Small intestine (tissue), 7 donors: ENCODE results near the gene KCNT1. TPM values are rescaled to one million over a fixed set of nuclear protein-coding genes. Genes with fewer than 3 reads are reported as not detected.

Experiments
- DNase-seq, 2 donors: peaks; one replicate each; pipeline versions ENCODE4 v3.0.0 to v3.0.0-alpha.2; 2013
- FAIRE-seq: peaks from 2 replicates; lab custom pipeline; 2012; peaks lifted over from hg19 to GRCh38; lab: Jason Lieb, UNC
- H3K27ac ChIP-seq, 3 donors: one replicate each; pipeline ENCODE4 v1.5.1; 2013; ENCODE audit warnings: low read length in 2 of 3, mild to moderate bottlenecking in 2 of 3, control low read depth in 1 of 3, inconsistent platforms in 1 of 3, low read depth in 1 of 3, moderate library complexity in 1 of 3
- H3K27me3 ChIP-seq, 3 donors: one replicate each; pipeline ENCODE4 v1.6.1; 2013; ENCODE audit warnings: low read length in 3 of 3, inconsistent platforms in 1 of 3; ENCODE audit not compliant: control insufficient read depth in 3 of 3, insufficient read depth in 3 of 3
- H3K36me3 ChIP-seq, 3 donors: one replicate each; pipeline ENCODE4 v1.6.1; 2013; ENCODE audit warnings: low read length in 3 of 3, inconsistent platforms in 1 of 3, low read depth in 1 of 3, mild to moderate bottlenecking in 1 of 3, moderate library complexity in 1 of 3; ENCODE audit not compliant: control insufficient read depth in 3 of 3, insufficient read depth in 2 of 3
- H3K4me1 ChIP-seq, 3 donors: one replicate each; pipeline ENCODE4 v1.6.1; 2013; ENCODE audit warnings: low read length in 2 of 3, inconsistent platforms in 1 of 3, low read depth in 1 of 3, mild to moderate bottlenecking in 1 of 3, moderate library complexity in 1 of 3; ENCODE audit not compliant: control insufficient read depth in 3 of 3, insufficient read depth in 2 of 3
- H3K4me3 ChIP-seq, 3 donors: one replicate each; pipeline ENCODE4 v1.5.1; 2013; ENCODE audit warnings: low read length in 3 of 3, control low read depth in 1 of 3, inconsistent platforms in 1 of 3, low read depth in 1 of 3, mild to moderate bottlenecking in 1 of 3, moderate library complexity in 1 of 3
- H3K9me3 ChIP-seq, 2 donors: one replicate each; pipeline ENCODE4 v1.6.1; 2013; ENCODE audit warnings: low read depth in 1 of 2, low read length in 1 of 2; ENCODE audit not compliant: control insufficient read depth in 2 of 2, insufficient read depth in 1 of 2
- WGBS, 3 donors: extraction: QIAGEN DNeasy Blood & Tissue Kit; methylation state at CpG; one replicate each; pipeline ENCODE4 v1.1.7; 2013; 5-methylcytosine and 5-hydroxymethylcytosine counted together
- polyA plus RNA-seq, 4 donors: library from polyadenylated mRNA; stranded (reverse) in 3 of 4; unstranded in 1 of 4; fragments of 200-250 nt in 3 of 4; fragments of 120-200 nt in 1 of 4; gene quantifications; one replicate each; pipeline versions ENCODE4 v1.2.1 to v1.2.3, GENCODE V29; 2013
- donor health status: healthy with polysubstance abuse.
- donor health status: control.
- donor health status: control.
- donor health status: Bipolar disorder and iron deficiency.
- donor health status: healthy.

KCNT1 gene
- polyA plus RNA-seq, 4 donors: 0.22 to 0.25 TPM; not detected in 2

GRCh38 chr9:135692410-135692809 lies 9.6 kb upstream of the KCNT1 start:
- no peak for FAIRE-seq
- Histone ChIP-seq H3K36me3 (no peaks in the 10 kb centered on the region), H3K27me3 (no peaks in the 10 kb centered on the region), H3K27ac (no peak overlapping the region), H3K4me3 (no peak overlapping the region), H3K4me1 (no peaks in the 10 kb centered on the region), H3K9me3 (no peaks in the 10 kb centered on the region)
- WGBS, 3 donors: 69 to 81% (median 80%) methylated on average over 11 of the region's 11 CpGs
- DNase-seq: no peak

DNA sequence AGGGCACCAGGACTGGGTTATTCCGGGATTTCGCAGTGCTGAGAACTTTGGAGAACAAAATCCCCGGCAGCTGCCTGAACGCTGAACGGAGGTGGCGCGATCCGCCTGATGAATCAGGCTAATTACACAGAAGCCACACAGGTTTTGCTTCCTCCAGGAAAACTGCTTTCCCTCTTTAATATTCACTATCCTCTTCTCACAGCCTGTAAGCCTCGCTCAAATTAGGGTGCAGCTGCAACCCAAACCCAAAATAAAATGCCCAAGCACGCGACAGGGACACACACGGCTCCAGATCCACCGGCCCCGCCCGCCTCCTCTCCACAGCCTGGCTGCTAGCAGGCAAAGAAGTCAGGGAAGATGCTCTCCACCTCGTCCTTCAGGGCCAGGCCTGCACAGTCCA lies 8.7 kb upstream of the KCNT1 start:
- H3K27ac ChIP-seq: no peak overlapping the region
- 66 to 74% (median 72%) methylated on average over 16 of the region's 16 CpGs for WGBS, 3 donors
- no peaks in the 10 kb centered on the region for H3K36me3 ChIP-seq
- no peak overlapping the region for H3K4me3 ChIP-seq
- no peaks in the 10 kb centered on the region for H3K9me3 ChIP-seq
- FAIRE-seq (no peak), DNase-seq (no peak)
- H3K4me1 ChIP-seq: no peaks in the 10 kb centered on the region
- H3K27me3 ChIP-seq: no peaks in the 10 kb centered on the region

DNA sequence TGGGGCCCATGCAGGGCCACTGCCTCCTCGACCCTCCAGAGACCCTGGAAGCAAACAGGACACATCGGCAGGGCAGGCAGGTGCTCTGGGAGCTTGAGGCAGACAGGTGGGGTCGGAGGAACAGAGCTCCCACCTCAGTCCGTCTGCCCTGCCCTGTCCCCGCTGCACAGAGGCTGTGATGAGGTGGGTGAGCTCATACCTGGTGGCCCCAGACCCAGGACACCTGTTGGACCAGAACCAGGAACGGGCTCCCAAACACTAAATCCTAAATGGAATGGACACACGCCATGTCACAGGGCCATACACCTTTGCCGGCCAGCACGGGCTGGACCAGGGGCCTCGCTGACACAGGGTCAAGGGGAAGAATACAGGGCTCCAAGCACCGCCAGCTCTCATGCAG lies 8.2 kb upstream of the KCNT1 start:
- Histone ChIP-seq H3K4me1 (no peaks in the 10 kb centered on the region), H3K9me3 (no peaks in the 10 kb centered on the region), H3K4me3 (no peak overlapping the region), H3K36me3 (no peaks in the 10 kb centered on the region), H3K27me3 (no peaks in the 10 kb centered on the region), H3K27ac (no peak overlapping the region)
- 67 to 83% (median 71%) methylated on average over 11 of the region's 11 CpGs for WGBS, 3 donors
- no peak for DNase-seq
- FAIRE-seq: no peak

DNA sequence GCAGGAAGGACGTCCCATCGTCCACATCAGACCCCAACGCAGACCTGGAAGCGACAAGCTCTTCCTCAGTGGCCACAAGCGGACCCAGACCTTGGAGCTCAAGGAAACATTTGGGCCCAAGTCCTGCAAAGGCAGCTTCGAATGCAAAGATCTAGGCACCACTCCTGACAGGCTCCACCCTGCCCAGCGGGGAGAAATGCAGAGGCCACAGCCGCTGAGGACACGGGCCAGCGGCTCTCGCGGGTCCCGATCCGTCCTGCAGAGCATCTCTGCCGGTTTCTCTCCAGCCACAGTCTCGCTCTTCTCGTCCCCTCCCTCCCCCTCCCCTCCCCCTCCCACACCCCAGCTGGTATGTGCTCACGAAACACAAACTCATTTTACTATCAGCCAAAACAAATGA lies 7.6 kb upstream of the KCNT1 start:
- 50 to 56% (median 54%) methylated on average over 18 of the region's 18 CpGs for WGBS, 3 donors

DNA sequence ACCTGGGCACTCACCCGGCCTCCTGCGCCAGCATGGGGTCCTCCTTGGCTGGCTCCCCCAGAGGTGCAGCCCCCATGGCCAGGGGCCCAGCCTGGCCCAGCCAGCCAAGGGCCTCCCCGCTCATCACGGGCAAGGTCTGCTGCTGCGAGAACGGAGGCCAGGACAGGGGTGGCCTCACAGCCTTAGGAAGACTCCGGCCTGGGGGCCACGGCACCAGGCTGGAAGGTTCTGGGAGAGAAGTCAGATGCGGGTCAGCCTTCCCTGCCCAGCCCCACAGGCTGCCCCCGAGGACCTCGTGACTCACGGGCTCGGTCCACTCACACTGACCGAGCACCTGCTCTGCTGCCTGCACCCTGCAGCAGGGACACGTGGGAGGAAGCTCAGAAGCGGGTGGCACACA lies 6.9 kb upstream of the KCNT1 start:
- Histone ChIP-seq H3K36me3 (no peaks in the 10 kb centered on the region), H3K4me1 (no peaks in the 10 kb centered on the region), H3K9me3 (no peaks in the 10 kb centered on the region), H3K27me3 (no peaks in the 10 kb centered on the region), H3K4me3 (no peak overlapping the region), H3K27ac (no peak overlapping the region)
- FAIRE-seq (no peak), DNase-seq (no peak)
- 67 to 86% (median 77%) methylated on average over 15 to 16 of the region's 16 CpGs for WGBS, 3 donors

More for the DNA sequence above, 7.6 kb upstream of the KCNT1 start:
- FAIRE-seq: no peak
- no peak overlapping the region for H3K27ac ChIP-seq
- DNase-seq: no peak
- no peaks in the 10 kb centered on the region for H3K27me3 ChIP-seq
- H3K36me3 ChIP-seq: no peaks in the 10 kb centered on the region
- H3K4me3 ChIP-seq: no peak overlapping the region
- no peaks in the 10 kb centered on the region for H3K9me3 ChIP-seq
- no peaks in the 10 kb centered on the region for H3K4me1 ChIP-seq

DNA sequence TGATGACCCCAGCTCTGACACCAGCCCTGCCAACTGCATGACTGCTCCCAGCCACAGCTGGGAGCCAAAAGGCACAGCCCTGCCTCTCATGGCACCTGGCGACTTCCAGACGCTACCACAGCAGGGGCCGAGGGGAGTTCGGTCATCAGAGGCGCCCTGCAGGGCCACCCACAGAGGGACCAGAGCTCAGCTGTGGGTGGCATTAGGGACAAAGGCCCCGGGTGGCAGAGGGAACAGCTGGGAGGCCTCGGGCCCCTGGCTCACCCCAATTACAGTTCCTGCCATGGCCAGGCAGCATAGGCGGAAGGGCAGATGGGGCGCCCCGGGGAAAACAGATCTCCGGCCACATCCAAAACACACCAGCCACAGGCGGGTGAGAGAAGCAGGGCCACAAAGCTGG lies 6.3 kb upstream of the KCNT1 start:
- FAIRE-seq: no peak
- 71 to 83% (median 78%) methylated on average over 12 of the region's 12 CpGs for WGBS, 3 donors
- Histone ChIP-seq H3K4me1 (no peaks in the 10 kb centered on the region), H3K36me3 (no peaks in the 10 kb centered on the region), H3K4me3 (no peak overlapping the region), H3K27ac (no peak overlapping the region), H3K27me3 (no peaks in the 10 kb centered on the region), H3K9me3 (no peaks in the 10 kb centered on the region)
- DNase-seq: no peak

DNA sequence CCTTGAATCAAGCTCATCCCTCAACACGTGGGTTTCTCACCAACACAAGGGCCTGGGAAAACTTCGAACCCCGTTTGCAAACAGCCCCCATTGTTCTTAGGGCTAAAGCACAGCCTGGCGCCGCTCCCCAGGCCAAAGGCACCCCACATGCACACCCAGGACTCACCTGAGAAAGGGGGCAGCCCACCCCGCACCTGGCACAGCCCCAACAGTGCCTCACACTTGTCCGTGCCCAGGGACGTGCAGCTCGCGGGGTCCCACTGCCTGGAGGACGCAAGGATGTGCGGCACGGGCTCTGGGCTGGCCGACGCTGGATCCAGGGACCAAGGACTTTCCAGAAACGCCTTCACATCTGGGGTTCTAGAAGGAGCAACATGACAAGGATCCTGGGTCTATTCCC lies 5.5 kb upstream of the KCNT1 start:
- FAIRE-seq (no peak), DNase-seq (no peak)
- H3K27ac ChIP-seq: no peak overlapping the region
- no peaks in the 10 kb centered on the region for H3K27me3 ChIP-seq
- 59 to 78% (median 72%) methylated on average over 16 of the region's 16 CpGs for WGBS, 3 donors
- H3K4me1 ChIP-seq: no peaks in the 10 kb centered on the region
- H3K9me3 ChIP-seq: no peaks in the 10 kb centered on the region
- no peaks in the 10 kb centered on the region for H3K36me3 ChIP-seq
- no peak overlapping the region for H3K4me3 ChIP-seq

DNA sequence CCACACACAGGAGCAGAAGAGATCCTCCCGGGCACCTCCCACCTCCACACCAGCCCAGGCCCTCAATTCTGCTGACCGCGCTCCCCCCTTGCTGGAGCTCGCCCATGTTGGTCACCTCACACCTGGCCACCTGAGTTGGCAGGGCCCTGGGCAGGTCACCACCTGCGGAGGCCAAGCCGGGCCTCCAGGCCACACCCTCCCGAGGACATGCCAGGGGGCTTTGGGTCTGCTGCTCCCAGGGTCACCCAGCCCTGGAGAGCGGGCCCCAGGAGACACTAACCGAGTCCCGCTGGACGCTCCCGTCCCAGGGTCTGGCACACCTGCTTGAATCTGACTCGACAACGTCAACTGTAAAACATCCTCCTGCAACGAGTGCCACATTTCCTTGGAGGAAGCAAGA lies 4.8 kb upstream of the KCNT1 start:
- no peak for FAIRE-seq
- no peaks in the 10 kb centered on the region for H3K36me3 ChIP-seq
- H3K27me3 ChIP-seq: no peaks in the 10 kb centered on the region
- no peaks in the 10 kb centered on the region for H3K4me1 ChIP-seq
- no peak overlapping the region for H3K4me3 ChIP-seq
- no peaks in the 10 kb centered on the region for H3K9me3 ChIP-seq
- no peak overlapping the region for H3K27ac ChIP-seq
- DNase-seq: no peak
- 71 to 76% (median 72%) methylated on average over 15 of the region's 15 CpGs for WGBS, 3 donors

- H3K27me3 ChIP-seq: peaks cover 0 to 3% (median 0%) of the 10 kb centered on the region in 3 donors
- no peak for FAIRE-seq
- H3K4me3 ChIP-seq: no peak overlapping the region
- no peaks in the 10 kb centered on the region for H3K4me1 ChIP-seq
- H3K9me3 ChIP-seq: no peaks in the 10 kb centered on the region
- no peak overlapping the region for H3K27ac ChIP-seq
- 68 to 80% (median 76%) methylated on average over 20 to 21 of the region's 21 CpGs for WGBS, 3 donors
- H3K36me3 ChIP-seq: no peaks in the 10 kb centered on the region
- no peak for DNase-seq
These were observed 3.7 kb upstream of the KCNT1 start for GRCh38 chr9:135698236-135698635.
